Adrenal gland (tissue), 12 donors: ENCODE data around the gene CACNG6. TPM values are rescaled to one million over a fixed set of nuclear protein-coding genes. Genes with fewer than 3 reads are reported as not detected.
"Not testable (repeated sequence)": the region's sequence is repeated elsewhere in the genome, so short reads cannot be mapped to it uniquely, and the experiment has no call there.

Source experiments
- DNase-seq, 7 donors: peaks; one replicate each; pipeline ENCODE4 v3.0.0-alpha.2; 2019 to 2020
- H3K27ac ChIP-seq, 5 donors: fragments of 200-600 bp; sonication (generic) in 4 of 5; 1 replicate in 3 of 5; 2 replicates in 2 of 5; pipeline versions ENCODE4 v1.5.1 to v1.8.0; 2016 to 2020; ENCODE audit warnings: mild to moderate bottlenecking in 1 of 5
- H3K27me3 ChIP-seq: fragments of 200-600 bp; 2 replicates; pipeline ENCODE4 v1.8.0; 2021
- H3K36me3 ChIP-seq, 2 donors: fragments of 200-600 bp; replicated peaks in 1 of 2; 1 replicate in 1 of 2; 2 replicates in 1 of 2; pipeline versions ENCODE4 v1.5.1 to v1.8.0; 2018 to 2022
- H3K4me1 ChIP-seq, 2 donors: fragments of 200-600 bp; replicated peaks in 1 of 2; 1 replicate in 1 of 2; 2 replicates in 1 of 2; pipeline versions ENCODE4 v1.5.1 to v1.8.0; 2018 to 2021
- H3K4me3 ChIP-seq, 4 donors: fragments of 200-600 bp; sonication (generic) in 3 of 4; one replicate each; pipeline ENCODE4 v1.5.1; 2016 to 2018
- H3K9me3 ChIP-seq, 3 donors: fragments of 200-600 bp; sonication (generic) in 1 of 3; replicated peaks in 1 of 3; 1 replicate in 2 of 3; 2 replicates in 1 of 3; pipeline versions ENCODE4 v1.5.1 to v1.8.0; 2016 to 2021
- POLR2A ChIP-seq, 2 donors: fragments of 450-650 bp; IDR thresholded peaks; one replicate each; pipeline ENCODE4 v1.6.1; 2017; ENCODE audit warnings: antibody characterized with exemption in 2 of 2, mild to moderate bottlenecking in 2 of 2, moderate library complexity in 1 of 2
- WGBS, 4 donors: extraction: QIAGEN DNeasy Blood & Tissue Kit in 2 of 4; methylation state at CpG; one replicate each; pipeline versions ENCODE4 v1.1.5 to v1.1.7; 2013 to 2017; 5-methylcytosine and 5-hydroxymethylcytosine counted together
- intact Hi-C, 2 donors: fragments of 100-400 bp; cut with DNase I; formaldehyde crosslinking; loops; one replicate each; pipeline versions ENCODE4 v1.14.1 to v1.15.0; 2022 to 2023
- polyA plus RNA-seq, 3 donors: library from polyadenylated mRNA; stranded (reverse); fragments of 200-250 nt in 2 of 3; fragments of 350-450 nt in 1 of 3; fragmentation: Illumina TruSeq in 1 of 3; extraction: RNeasy Lipid Tissue Mini Kit (QIAGEN cat#74804) in 1 of 3; gene quantifications; one replicate each; pipeline ENCODE4 v1.2.3, GENCODE V29; 2013 to 2014
- total RNA-seq, 9 donors: library from RNA; depleted of rRNA in 4 of 9; stranded (reverse); fragments of >200 nt in 4 of 9; fragments of 120-200 nt in 1 of 9; fragmentation: NEBNext Ultra II Directional in 1 of 9; extraction: Animal tissue kit (Norgen Biotek cat#: 25700) in 1 of 9; gene quantifications; one replicate each; pipeline versions ENCODE4 v1.1.0 to v1.2.4, GENCODE V29; 2013 to 2023
- TF ChIP-seq, protein P1 (sequence below), 6 experiments: fragments of 450-650 bp in 4 of 6; fragments of 200-600 bp in 2 of 6; sonication (generic) in 1 of 6; IDR thresholded peaks; 1 replicate in 5 of 6; 2 replicates in 1 of 6; pipeline versions ENCODE4 v1.5.1 to v1.8.0; 2016 to 2021; ENCODE audit warnings: antibody characterized with exemption in 6 of 6, mild to moderate bottlenecking in 2 of 6, moderate library complexity in 1 of 6
- donor health status: healthy with polysubstance abuse.
- donor health status: Bipolar disorder and iron deficiency.
- donor health status: DM: yes; HTN: yes; CAD: no.
- donor health status: DM: no; HTN: no; CAD: no.
- donor health status: DM: no; HTN: no; CAD: no.
- donor health status: DM: yes; HTN: yes; CAD: no.

Gene CACNG6
- total and polyA plus RNA-seq, 12 donors: not detected

DNA sequence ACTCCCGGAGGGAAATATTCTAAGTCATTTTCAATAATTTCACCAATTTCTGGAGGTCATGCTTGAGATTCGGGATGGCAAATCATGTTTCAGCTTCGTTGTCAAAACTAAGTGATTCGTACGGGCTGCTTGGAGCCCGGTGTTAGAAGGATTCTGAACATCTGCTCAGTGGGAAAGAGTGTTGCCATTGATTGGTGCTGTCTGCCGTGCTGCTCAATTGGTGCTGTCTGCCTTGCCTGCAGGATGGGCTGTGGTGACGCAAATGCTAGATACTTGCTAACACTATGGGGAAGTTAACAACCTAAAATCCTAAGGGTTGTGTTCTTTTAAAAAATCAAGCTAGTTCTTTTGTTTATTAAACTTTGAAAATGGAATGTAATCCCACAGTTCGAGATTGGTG, 46.0 kb upstream of the CACNG6 start:
- no peaks in the 10 kb centered on the region for H3K36me3 ChIP-seq
- no peaks in the 10 kb centered on the region for H3K4me1 ChIP-seq
- H3K9me3 ChIP-seq: no peaks in the 10 kb centered on the region
- H3K27ac ChIP-seq: no peak overlapping the region
- no peak for TF ChIP-seq POLR2A (IDR thresholded peaks at IDR 0.05)
- TF ChIP-seq, protein P1, sequence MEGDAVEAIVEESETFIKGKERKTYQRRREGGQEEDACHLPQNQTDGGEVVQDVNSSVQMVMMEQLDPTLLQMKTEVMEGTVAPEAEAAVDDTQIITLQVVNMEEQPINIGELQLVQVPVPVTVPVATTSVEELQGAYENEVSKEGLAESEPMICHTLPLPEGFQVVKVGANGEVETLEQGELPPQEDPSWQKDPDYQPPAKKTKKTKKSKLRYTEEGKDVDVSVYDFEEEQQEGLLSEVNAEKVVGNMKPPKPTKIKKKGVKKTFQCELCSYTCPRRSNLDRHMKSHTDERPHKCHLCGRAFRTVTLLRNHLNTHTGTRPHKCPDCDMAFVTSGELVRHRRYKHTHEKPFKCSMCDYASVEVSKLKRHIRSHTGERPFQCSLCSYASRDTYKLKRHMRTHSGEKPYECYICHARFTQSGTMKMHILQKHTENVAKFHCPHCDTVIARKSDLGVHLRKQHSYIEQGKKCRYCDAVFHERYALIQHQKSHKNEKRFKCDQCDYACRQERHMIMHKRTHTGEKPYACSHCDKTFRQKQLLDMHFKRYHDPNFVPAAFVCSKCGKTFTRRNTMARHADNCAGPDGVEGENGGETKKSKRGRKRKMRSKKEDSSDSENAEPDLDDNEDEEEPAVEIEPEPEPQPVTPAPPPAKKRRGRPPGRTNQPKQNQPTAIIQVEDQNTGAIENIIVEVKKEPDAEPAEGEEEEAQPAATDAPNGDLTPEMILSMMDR (IDR thresholded peaks at IDR 0.05): no peak
- no peak for DNase-seq
- no peak overlapping the region for H3K4me3 ChIP-seq
- intact Hi-C loops: no loop called here
- 36 to 40% (median 38%) methylated on average over 9 of the region's 9 CpGs for WGBS, 4 donors
- H3K27me3 ChIP-seq: peaks cover 34% of the 10 kb centered on the region

DNA sequence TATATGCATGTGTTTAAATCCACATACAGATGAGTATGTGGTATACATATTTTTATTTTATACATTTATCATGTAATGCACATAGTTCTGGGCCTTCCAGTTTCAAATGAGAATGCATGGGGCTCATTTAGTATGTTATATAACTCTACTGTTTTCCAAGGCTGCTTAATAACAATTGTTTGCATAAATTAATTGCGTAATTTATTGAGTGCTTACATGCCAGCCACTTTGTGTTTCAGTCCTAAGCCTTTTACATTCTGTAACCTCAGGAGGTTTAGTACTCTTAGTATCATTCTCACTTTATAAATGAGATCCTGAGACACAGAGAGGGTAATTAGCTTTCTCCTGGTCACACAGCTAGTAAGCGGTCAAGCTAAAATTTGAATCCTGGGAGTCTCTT, 45.4 kb upstream of the CACNG6 start:
- H3K36me3 ChIP-seq: no peaks in the 10 kb centered on the region

DNA sequence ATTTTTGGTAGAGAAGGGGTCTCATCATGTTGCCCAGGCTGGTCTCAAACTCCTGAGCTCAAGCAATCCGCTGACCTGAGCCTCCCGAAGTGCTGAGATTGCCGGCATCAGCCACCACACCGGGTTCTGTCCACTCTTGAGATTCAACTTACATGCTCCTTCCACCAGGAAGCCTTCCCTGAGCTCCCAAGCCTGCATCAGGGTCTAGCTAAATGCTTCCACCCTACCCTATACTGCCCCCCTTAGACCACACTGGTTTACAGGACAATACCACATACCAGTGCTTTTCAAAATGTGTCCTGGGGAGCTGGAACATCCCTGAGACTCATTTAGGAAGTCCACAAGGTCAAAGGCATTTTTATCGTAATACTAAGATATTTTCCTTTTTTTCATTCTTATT, 43.8 kb upstream of the CACNG6 start:
- H3K27ac ChIP-seq: no peak overlapping the region
- peaks cover 23% of the 10 kb centered on the region for H3K27me3 ChIP-seq
- H3K9me3 ChIP-seq: no peaks in the 10 kb centered on the region
- H3K4me3 ChIP-seq: no peak overlapping the region
- DNase-seq: no peak
- H3K4me1 ChIP-seq: no peaks in the 10 kb centered on the region
- H3K36me3 ChIP-seq: no peaks in the 10 kb centered on the region
- TF ChIP-seq, protein P1 (IDR thresholded peaks at IDR 0.05): no peak
- WGBS, 4 donors: 57 to 64% (median 59%) methylated on average over 5 of the region's 5 CpGs
- intact Hi-C loops: no loop called here

More for the DNA sequence above, 45.4 kb upstream of the CACNG6 start:
- H3K27ac ChIP-seq: no peak overlapping the region
- TF ChIP-seq, protein P1 (IDR thresholded peaks at IDR 0.05): no peak
- no peak for TF ChIP-seq POLR2A (IDR thresholded peaks at IDR 0.05)
- no peak overlapping the region for H3K4me3 ChIP-seq
- WGBS, 4 donors: 93 to 100% (median 99%) methylated on average over 2 of the region's 2 CpGs
- H3K9me3 ChIP-seq: no peaks in the 10 kb centered on the region
- H3K4me1 ChIP-seq: no peaks in the 10 kb centered on the region
- intact Hi-C loops: no loop called here
- H3K27me3 ChIP-seq: peaks cover 34% of the 10 kb centered on the region
- no peak for DNase-seq

GRCh38 chr19:53948611-53949010, 42.8 kb upstream of the CACNG6 start:
- H3K9me3 ChIP-seq, DNase-seq, H3K36me3 ChIP-seq, H3K27ac ChIP-seq, intact Hi-C loops, H3K4me3 ChIP-seq, H3K4me1 ChIP-seq: not testable (repeated sequence)
- 57 to 77% (median 68%) methylated on average over 5 of the region's 5 CpGs for WGBS, 4 donors
- H3K27me3 ChIP-seq: peaks cover 18% of the 10 kb centered on the region

DNA sequence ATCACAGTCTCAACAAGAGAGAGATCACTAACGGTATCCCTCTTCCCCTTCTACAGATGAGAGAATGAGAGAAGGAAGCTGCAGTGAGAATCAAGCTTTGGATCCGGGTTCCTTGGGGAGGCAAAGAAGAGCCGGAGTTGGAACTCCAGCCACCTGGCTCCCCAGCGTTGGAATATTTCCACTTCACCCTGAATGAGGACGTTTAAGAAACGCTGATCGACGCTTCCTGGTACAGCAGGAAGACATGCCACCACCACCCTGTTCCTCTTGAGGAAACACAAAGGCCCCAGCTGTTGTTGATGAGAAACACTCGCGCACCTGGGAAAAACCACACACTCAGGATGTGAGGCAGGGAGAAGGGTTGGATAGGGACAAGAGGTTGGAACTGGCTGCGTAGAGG, 40.0 kb upstream of the CACNG6 start:
- H3K4me3 ChIP-seq: no peak overlapping the region

More for the DNA sequence above, 40.0 kb upstream of the CACNG6 start:
- TF ChIP-seq POLR2A (IDR thresholded peaks at IDR 0.05): no peak
- TF ChIP-seq, protein P1 (IDR thresholded peaks at IDR 0.05): no peak
- Histone ChIP-seq H3K36me3 (no peaks in the 10 kb centered on the region), H3K4me1 (no peaks in the 10 kb centered on the region), H3K27me3 (peaks cover 17% of the 10 kb centered on the region), H3K9me3 (no peaks in the 10 kb centered on the region), H3K27ac (no peak overlapping the region)
- intact Hi-C loops: no loop called here
- 44 to 50% (median 46%) methylated on average over 8 to 11 of the region's 11 CpGs for WGBS, 4 donors
- no peak for DNase-seq
